Measurements from ENCODE around the gene CDH9.

CDH9 gene, protein sequence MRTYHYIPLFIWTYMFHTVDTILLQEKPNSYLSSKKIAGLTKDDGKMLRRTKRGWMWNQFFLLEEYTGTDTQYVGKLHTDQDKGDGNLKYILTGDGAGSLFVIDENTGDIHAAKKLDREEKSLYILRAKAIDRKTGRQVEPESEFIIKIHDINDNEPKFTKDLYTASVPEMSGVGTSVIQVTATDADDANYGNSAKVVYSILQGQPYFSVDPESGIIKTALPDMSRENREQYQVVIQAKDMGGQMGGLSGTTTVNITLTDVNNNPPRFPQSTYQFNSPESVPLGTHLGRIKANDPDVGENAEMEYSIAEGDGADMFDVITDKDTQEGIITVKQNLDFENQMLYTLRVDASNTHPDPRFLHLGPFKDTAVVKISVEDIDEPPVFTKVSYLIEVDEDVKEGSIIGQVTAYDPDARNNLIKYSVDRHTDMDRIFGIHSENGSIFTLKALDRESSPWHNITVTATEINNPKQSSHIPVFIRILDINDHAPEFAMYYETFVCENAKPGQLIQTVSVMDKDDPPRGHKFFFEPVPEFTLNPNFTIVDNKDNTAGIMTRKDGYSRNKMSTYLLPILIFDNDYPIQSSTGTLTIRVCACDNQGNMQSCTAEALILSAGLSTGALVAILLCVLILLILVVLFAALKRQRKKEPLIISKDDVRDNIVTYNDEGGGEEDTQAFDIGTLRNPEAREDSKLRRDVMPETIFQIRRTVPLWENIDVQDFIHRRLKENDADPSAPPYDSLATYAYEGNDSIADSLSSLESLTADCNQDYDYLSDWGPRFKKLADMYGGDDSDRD

DNA sequence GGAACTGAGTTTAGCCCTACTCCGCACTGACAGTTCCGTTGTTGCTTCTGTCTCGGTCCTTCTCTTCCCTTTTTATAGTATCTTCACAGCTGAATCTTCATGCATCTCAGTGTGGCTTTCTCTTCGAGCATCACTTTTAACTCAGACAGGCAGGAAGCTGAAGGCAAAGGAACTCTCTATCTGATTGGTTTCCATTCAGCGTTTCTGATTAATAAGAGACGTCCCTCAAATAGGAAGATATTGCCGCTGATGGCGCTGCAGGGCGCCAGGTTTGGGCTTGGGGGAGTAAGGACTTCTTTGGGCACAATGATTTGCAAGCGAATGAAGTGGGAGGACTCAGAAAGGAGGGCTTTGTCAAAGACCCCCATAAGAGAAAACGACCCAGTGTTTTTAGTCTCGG, at the start of gene CDH9:
Gene CDH9 (minus strand): TSS at position 111 of the 400 bp plus-strand sequence. CDS start 50,253 bp downstream, outside the sequence.
- DNase-seq = no peak

DNA sequence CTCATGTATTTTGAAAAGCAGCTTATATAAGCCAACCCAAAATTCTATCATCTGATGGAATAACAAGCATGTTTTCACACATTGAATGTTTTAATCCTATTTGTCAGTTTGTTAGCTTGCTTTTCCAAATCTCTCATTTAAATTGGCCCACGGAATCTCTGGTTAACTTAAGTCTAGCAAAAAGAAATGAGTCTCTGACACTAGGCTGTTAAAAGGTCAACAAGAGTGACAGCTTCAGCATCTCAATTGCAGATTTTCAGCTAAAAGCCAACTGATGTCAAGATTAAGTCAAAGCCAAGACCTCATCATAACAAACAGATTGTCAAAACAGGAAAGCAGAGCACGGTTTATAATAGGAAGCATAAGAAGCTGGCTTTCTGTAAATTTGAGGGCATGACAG, 49.4 kb upstream of the CDH9 start:
- no peak for DNase-seq

DNA sequence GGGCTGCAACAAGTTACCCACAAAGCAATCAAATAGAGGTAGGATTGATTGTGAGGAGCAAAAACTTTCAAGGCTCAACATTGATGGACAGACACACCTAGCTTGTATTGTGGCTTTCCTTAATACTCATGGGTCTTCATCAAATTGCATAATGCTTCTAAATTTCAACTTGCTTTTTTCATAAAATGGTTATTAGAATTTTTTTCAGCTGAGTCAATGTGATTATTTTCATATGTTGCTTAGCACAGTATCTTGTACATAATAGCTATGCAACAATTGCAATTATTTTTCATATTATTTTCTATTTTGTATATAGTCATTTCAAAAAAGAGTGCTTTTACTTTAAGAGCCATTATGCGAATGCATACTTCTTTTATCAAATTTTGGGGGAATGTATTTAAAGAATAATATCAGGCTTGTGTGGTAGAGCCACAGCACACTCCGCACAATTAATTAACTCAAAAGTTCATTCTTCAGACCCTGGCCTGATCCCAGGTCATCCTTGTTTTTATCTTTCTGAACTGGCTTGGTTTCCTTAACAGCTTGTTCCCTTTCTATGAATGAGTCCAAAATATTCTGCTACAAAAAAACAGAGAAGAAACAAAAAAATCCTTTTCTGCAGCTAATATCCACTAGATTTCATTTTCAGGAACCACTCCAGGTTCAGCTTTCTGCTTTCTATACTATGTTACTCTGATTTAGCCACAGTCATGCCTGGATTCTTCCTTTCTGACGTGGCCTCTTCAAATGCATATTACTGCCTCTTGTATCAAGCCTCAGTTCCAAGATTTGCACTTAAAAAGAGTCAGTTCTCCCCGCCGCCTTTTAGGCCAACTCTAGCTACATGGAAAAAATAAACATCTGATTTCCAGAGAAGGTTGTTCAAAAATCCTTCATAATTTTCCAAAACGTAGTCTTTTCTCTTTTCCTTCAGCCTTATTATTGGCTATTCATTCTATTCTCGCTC, 45.3 kb upstream of the CDH9 start:
- DNase-seq = no peak

DNA sequence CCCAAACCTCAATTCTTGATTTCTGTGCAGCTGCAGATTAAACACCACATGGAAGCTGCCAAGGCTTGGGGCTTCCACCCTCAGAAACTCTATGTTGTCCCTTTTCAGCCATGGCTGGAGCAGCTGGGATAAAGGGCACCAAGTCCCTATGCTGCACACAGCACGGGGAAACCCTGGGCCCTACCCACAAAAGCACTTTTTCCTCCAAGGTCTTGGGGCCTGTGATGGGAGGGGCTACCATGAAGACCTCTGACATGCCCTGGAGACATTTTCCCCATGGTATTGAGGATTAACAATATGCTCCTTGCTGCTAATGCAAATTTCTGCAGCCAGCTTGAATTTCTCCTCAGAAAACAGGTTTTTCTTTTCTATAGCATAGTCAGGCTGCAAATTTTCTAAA, 41.8 kb upstream of the CDH9 start:
- no peak for DNase-seq

DNA sequence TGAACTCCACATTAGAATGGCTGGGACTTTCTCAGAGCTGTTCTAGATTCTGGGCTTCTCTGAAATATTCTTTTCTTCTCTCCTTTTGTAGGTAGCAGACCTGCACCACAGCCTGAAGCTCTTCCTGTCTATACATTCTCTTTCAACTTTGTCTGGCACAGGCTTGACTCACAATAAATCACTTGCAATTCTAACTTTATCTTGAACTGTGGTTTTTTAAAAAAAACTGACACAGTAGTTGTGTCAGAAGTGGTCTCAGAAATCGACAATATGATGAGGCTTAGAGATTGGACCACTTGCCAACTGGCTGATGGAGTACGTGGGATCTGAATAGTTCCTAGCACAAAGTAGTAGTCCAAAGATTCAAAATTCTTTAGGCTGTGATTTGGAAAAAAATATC, 24.1 kb upstream of the CDH9 start:
- no peak for DNase-seq

DNA sequence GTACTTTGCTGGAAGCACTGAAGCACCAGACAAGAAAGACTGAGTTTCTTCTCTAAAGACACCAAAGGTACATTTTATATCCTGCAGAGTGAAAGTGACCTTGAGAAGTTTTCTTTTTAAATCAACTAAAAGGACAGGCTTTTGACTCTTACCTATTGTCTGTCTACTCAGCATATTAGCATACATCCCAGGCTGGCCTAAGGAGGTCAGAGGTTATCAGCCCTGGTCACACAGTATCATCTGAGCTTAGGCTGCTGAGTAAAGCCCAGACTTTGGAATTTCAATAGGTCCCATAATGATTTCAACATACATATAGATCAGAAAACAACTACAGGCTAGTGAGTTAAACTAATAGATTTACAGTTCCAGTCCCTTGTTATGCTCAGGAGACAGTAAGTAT, 10.1 kb upstream of the CDH9 start:
- DNase-seq = no peak

DNA sequence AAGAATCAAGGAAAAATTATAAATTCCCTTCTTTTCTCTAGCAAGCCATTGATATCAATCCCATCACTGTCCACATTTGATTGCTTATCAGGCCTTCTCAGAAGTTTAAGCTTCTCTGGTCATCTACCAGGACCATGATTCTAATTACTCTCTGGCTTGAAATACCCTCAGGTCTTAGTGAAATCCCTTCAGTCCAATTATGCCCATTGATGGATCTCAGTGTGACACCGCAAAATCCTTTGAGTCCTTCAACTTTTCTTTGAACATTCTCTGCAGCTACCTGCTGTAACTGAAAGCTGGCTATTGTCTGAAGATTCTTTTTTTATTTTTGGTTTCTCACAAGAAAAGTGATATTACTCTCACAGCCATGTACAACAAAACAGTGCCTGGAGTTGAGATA, 3.0 kb upstream of the CDH9 start:
- DNase-seq = no peak

DNA sequence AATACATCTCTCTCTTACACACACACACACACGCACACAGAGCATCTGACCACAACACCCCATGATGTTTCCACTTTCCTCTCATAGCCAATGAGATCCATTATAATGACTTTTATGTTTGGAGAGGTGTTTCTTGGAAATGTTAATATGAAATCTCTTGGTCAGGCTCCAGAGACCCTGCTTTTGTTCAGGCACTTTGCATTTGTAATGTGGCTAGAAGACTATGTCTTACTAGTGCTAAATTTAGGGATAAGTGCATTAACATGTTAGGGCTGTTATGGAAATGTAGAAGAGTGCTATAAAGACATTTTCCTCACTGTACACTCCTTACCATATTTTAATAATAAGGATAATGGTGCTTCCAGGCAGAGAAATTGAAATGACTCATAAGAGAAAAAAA, 3.8 kb downstream of the CDH9 start:
- DNase-seq = no peak

DNA sequence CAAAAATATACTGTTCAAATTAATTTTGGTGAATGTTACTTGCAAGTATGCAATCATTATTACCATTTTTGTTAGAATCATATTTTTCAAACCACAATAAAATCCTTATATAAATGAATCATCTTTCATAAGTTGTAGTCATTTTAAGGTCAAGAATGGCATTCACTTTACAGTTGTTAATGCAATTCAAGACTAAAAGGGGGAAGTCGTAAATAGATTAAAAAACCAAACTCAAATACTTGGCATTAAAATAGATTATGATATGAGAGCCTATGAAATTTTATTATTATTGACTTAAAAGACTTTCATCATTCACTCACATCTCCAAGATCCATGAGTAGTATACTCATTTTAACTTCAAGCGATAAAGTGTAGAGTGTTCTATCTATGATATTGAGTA, 11.6 kb downstream of the CDH9 start:
- no peak for DNase-seq

DNA sequence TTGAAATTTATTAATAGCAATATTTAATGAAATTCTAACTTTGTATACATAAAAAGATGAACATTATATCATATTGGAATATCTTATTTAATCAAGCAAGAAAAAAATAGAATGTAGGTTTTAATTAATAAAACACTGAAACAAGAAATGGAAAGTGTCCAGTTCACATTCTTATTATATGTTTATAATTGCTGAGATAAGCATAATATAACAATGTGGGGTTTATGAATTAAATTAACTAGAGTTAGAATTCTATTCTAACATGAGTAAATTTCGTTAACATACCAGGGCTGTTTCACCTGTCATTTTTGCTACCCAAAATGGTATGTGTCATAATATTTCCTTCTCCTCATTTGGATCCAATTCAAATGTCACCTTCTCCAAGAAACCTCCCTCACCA, 12.3 kb downstream of the CDH9 start:
- no peak for DNase-seq

DNA sequence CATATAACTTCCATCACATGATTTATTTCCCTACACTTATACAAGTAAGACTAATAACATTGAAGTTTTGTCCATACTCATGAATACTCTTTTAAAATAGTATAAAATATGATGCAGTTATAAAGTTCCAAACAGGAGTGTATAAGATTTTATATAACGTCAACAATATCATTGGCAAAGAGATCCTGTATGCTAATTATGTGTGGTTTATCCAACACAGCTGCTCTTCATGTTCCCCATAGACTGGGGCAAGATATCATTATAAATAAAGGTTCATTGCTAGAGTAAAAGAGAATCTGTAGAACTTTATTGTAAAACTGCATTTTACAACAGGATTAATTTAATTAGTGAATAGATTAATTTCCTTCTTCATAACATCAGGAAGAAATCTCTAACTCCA, 16.9 kb downstream of the CDH9 start:
- DNase-seq = no peak

DNA sequence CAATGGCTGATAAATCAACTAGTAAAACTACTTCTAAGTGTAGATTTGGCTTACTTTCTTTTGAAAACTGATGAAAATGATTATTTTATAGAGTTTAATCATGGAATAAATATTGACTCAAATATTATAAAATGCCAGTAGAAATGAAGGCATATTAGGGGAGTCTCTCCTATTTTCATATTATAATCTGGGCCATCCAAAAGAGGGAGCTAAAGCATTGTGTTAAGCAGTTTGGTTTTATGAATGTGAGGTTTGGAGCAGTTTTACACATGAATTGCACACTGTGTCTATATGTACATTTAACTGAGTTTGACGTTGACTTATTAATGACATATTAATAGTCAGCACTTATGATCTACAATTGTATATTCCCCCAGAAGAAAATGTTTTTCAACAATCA, 17.4 kb downstream of the CDH9 start:
- peak; percentile 4 to 73 for DNase-seq

DNA sequence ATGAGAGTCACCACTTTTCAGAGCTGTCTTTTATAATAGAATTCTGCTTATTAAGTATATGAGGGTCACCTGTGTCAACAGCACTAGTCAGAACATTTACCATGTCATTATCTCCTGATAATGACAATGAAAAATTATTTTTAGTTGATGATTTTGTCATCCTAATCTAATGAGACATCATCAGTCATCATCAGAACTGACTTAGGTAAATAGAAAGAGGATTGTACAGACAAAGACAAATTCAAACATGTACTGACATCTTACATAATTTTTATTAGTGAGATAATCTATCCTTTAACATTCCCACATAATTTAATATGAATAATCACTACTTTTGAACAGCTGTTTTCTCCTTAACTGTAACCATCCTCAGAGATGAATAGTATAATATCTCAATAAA, 22.6 kb downstream of the CDH9 start:
- DNase-seq = no peak

DNA sequence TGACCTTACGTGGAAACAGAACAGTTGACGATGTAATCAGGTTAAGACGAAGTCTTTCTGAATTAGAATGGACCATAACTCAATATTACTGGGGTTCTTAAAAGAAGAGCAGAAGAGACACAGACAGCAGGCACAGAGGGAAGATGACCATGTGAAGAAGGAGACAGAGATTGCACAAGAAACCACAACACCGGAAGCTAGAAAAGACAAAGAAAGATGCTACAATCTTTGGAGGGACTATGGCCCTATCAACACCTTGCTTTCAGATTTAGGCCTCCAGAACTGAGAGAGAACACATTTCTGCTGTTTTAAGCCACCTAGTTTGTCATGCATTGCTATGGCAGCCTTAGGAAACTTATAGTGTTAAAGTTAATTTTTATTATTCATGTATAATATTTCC, 27.1 kb downstream of the CDH9 start:
- DNase-seq = no peak

DNA sequence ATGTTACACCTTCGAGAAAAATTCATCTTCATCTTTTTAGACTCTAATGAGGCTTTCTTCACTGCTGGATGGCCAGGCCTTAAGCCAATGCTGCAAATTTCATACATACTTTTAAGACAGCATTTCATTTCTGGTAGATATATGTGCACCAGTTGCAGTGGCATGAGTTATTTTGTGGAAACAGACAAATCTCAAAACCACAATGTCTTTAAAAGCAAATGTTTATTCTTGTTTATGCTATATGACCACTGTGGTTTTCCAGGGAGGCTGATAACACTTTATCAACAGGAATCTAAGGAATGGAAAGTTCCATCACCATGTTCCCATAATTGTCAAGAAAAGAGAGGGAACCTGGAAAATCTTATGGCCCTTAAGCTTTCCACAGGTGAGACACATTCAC, 27.7 kb downstream of the CDH9 start:
- no peak for DNase-seq

DNA sequence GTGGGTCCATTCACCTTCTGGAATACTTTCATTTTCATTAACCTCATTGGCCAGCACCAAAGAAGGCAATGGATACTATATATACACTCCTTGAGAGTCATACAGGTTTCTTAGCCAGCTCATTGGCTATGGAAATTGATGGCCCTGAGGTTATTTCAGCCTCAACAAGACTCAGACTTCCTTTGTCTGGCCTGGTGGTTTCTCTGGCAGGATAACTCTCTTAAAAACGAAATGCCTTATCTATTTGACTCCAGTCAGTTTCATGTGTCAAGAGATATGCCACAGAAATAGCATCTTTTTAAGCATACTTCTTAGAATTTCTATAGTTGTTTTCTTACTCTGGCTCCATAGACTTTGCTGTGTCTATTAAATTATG, 28.9 kb downstream of the CDH9 start:
- no peak for DNase-seq

DNA sequence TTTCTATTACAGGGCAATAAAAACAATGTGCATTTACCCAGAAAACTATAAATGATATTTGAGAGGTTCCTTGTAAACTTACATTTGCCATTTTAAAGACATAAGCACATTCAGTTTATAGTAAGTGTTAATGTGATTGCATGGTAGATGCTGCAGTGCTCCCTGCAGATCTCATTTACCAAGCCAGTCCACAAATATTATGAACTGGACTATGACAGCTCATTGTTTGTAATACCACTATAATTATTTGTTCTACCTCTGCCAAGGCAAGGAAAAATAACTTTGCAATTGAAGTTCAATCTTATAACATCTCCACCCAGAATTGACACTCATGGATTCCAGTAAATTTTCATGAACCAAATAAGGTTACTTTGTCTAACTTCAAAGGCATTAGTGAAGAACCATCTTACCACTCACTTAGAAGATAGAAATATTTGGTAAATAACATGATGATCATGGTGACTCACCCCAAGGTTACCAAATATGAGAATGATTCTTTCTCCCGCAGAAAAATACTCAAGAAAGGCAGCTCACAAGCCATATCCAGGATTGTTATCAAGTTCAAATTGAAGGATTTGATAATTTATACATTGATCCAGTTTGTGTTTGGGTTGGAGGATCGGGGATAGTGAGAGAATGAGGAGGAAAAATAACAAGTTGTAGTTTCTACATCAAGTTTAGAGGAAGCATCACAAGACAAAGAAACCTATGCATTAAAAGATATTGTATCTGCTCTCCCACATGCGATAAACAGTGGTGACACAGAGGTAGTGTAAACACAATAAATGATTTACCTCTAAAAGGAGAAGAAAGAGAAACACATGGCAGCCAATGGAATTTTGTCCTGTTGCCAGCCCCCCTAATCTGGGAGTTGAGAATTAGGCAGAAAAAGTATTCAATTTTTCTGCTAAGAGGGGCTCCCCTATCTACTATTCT, 29.5 kb downstream of the CDH9 start:
- DNase-seq = no peak

DNA sequence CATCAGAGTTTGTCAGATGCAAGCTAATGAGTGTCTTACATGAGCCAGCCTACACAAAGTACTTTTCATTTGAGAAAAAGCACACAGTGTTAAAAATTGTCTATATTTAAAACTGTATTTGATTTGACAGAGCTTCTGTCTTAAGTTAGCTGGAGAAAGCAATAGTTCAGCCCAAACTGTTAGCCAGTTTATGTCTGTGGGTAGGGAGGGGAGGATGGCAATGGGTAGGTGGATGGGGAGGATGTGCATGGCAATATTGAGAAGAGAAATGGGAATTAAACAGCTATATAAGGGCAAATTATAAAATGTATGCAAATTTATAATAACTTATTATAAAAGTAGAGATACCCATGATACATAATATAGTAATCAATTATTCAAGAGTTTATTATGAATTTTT, 31.3 kb downstream of the CDH9 start:
- DNase-seq = no peak

DNA sequence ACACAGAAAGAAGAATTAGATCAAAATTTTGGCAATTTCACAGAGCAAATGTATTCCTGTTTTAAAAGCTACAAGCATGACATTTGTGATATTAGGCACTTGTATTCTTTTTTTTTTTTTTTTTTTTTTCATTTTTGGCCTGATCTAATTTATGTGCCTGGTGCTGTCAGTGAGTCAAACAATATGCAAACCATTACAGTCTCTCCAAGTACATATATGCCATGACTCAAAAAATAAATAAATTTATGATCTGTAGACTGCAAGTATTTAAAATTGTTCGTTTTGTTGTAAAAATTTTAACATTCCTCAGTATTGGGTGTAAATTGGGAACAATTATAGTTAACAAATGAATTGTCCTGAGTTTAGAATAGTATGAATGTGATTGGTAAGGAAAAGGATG, 51.4 kb downstream of the CDH9 start:
- no peak for DNase-seq

DNA sequence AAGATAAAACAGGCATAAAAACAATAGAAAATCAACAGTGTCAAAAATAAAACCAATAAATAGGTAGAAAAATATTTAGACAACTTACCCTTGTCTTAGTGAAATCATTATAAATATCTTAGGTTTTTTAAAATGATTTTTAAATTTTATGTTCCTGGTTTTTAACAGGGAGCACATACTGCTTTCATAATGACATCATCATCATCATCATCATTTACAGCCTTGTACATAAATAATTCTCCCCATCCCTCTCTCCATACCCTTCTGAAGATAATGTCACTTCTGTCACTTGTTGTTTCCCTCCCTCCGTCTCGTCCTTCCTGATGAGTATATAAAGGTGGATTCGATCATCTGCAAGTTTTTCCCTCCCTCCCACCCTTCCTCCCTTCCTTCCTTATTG, 56.6 kb downstream of the CDH9 start:
- no peak for DNase-seq

DNA sequence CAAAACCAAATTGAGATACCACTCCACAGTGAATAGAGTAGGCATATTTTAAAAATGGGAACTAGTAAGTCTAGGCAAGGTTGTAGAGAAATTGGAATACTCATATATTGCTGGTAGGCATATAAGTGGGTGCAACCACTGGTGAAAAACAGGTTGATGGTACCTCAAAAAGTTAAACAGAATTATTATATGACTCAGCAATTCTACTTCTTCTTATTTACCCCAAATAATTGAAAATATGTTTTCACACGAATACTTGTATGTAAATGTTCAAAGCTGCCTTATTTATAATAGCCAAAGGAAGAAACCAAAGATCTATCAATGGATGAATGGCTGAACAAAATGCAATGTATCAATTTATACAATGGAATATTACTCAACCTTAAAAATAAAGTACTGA, 79.1 kb downstream of the CDH9 start:
- DNase-seq = no peak

DNA sequence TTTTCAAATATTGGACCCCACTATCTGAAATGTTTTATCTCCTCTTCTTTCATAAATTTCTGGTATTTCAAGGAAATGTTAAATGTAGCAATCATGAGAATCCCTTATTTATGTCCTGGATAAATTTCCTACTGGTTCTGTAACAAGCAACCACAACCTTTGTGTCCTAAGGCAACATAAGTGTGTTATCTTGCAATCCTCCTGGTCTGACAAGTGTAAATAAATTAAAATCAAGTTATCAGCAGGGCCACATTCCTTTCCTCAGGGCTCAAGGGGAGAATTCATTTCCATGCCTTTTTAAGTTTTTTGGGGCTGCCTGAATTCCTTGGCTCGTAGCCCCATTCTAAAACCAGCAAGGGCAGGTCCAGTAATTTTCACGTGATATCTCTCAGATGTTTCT, 83.2 kb downstream of the CDH9 start:
- DNase-seq = no peak
